Measurements from ENCODE around the gene CTNNBL1.
"Not testable (repeated sequence)": the region's sequence is repeated elsewhere in the genome, so short reads cannot be mapped to it uniquely, and the experiment has no call there.

The CTNNBL1 gene

GRCh38 chr20:37669773-37670236 lies 24.0 kb upstream of the CTNNBL1 start:
- H3K36me3 Mint-ChIP-seq (ENCODE audit: low read depth) = no peaks in the 10 kb centered on the region
- peaks cover 48% of the 10 kb centered on the region for H3K27me3 Mint-ChIP-seq
- H3K27ac Mint-ChIP-seq = no peak overlapping the region
- H3K4me3 Mint-ChIP-seq = no peak overlapping the region
- H3K4me1 Mint-ChIP-seq (ENCODE audit: low read depth) = peaks cover 10% of the 10 kb centered on the region
- H3K9me3 Mint-ChIP-seq = no peaks in the 10 kb centered on the region

- no peaks in the 10 kb centered on the region for H3K9me3 Mint-ChIP-seq
- H3K27ac Mint-ChIP-seq = no peak overlapping the region
- no peak overlapping the region for H3K4me3 Mint-ChIP-seq
- H3K36me3 Mint-ChIP-seq (ENCODE audit: low read depth) = no peaks in the 10 kb centered on the region
- peaks cover 48% of the 10 kb centered on the region for H3K27me3 Mint-ChIP-seq
- H3K4me1 Mint-ChIP-seq (ENCODE audit: low read depth) = peaks cover 10% of the 10 kb centered on the region
These were observed 23.5 kb upstream of the CTNNBL1 start for GRCh38 chr20:37670351-37670791.

GRCh38 chr20:37672143-37672542 lies 21.7 kb upstream of the CTNNBL1 start:
- peaks cover 42% of the 10 kb centered on the region for H3K27me3 Mint-ChIP-seq
- no peaks in the 10 kb centered on the region for H3K9me3 Mint-ChIP-seq
- peaks cover 10% of the 10 kb centered on the region for H3K4me1 Mint-ChIP-seq (ENCODE audit: low read depth)
- H3K4me3 Mint-ChIP-seq = no peak overlapping the region
- H3K27ac Mint-ChIP-seq = no peak overlapping the region
- H3K36me3 Mint-ChIP-seq (ENCODE audit: low read depth) = no peaks in the 10 kb centered on the region

GRCh38 chr20:37673444-37673843 lies 20.4 kb upstream of the CTNNBL1 start:
- H3K4me1 Mint-ChIP-seq (ENCODE audit: low read depth) = peaks cover 10% of the 10 kb centered on the region
- H3K27ac Mint-ChIP-seq = no peak overlapping the region
- no peak overlapping the region for H3K4me3 Mint-ChIP-seq
- H3K36me3 Mint-ChIP-seq (ENCODE audit: low read depth) = no peaks in the 10 kb centered on the region
- H3K27me3 Mint-ChIP-seq = peaks cover 45% of the 10 kb centered on the region
- no peaks in the 10 kb centered on the region for H3K9me3 Mint-ChIP-seq

GRCh38 chr20:37676440-37676839 lies 17.4 kb upstream of the CTNNBL1 start:
- Mint-ChIP-seq H3K4me3 (no peak overlapping the region), H3K27me3 (peaks cover 36% of the 10 kb centered on the region), H3K36me3 (ENCODE audit: low read depth) (no peaks in the 10 kb centered on the region), H3K4me1 (ENCODE audit: low read depth) (no peaks in the 10 kb centered on the region), H3K27ac (no peak overlapping the region), H3K9me3 (no peaks in the 10 kb centered on the region)

- no peak overlapping the region for H3K4me3 Mint-ChIP-seq
- H3K4me1 Mint-ChIP-seq (ENCODE audit: low read depth) = no peaks in the 10 kb centered on the region
- H3K9me3 Mint-ChIP-seq = no peaks in the 10 kb centered on the region
- H3K36me3 Mint-ChIP-seq (ENCODE audit: low read depth) = no peaks in the 10 kb centered on the region
- no peak overlapping the region for H3K27ac Mint-ChIP-seq
- peaks cover 23% of the 10 kb centered on the region for H3K27me3 Mint-ChIP-seq
These were observed 15.6 kb upstream of the CTNNBL1 start for GRCh38 chr20:37677969-37678861.

- H3K9me3 Mint-ChIP-seq; H3K4me1 Mint-ChIP-seq (ENCODE audit: low read depth); H3K4me3 Mint-ChIP-seq: not testable (repeated sequence)
These were observed 14.1 kb upstream of the CTNNBL1 start for GRCh38 chr20:37679751-37680150.

GRCh38 chr20:37680420-37680819 lies 13.4 kb upstream of the CTNNBL1 start:
- Mint-ChIP-seq H3K9me3 (no peaks in the 10 kb centered on the region), H3K4me1 (ENCODE audit: low read depth) (no peaks in the 10 kb centered on the region), H3K4me3 (no peak overlapping the region), H3K27ac (no peak overlapping the region), H3K36me3 (ENCODE audit: low read depth) (no peaks in the 10 kb centered on the region), H3K27me3 (peaks cover 29% of the 10 kb centered on the region)

More at GRCh38 chr20:37679751-37680150, 14.1 kb upstream of the CTNNBL1 start:
- H3K27ac Mint-ChIP-seq; H3K36me3 Mint-ChIP-seq (ENCODE audit: low read depth): not testable (repeated sequence)
- peaks cover 23% of the 10 kb centered on the region for H3K27me3 Mint-ChIP-seq

GRCh38 chr20:37681384-37682112 lies 12.3 kb upstream of the CTNNBL1 start:
- H3K4me3 Mint-ChIP-seq = no peak overlapping the region
- peaks cover 2% of the 10 kb centered on the region for H3K4me1 Mint-ChIP-seq (ENCODE audit: low read depth)
- H3K27me3 Mint-ChIP-seq = peaks cover 38% of the 10 kb centered on the region
- no peak overlapping the region for H3K27ac Mint-ChIP-seq
- H3K9me3 Mint-ChIP-seq = no peaks in the 10 kb centered on the region
- no peaks in the 10 kb centered on the region for H3K36me3 Mint-ChIP-seq (ENCODE audit: low read depth)

- H3K9me3 Mint-ChIP-seq; H3K27ac Mint-ChIP-seq; H3K36me3 Mint-ChIP-seq (ENCODE audit: low read depth); H3K4me3 Mint-ChIP-seq: not testable (repeated sequence)
- Mint-ChIP-seq H3K4me1 (ENCODE audit: low read depth) (peaks cover 18% of the 10 kb centered on the region), H3K27me3 (peaks cover 34% of the 10 kb centered on the region)
These were observed 10.7 kb upstream of the CTNNBL1 start for GRCh38 chr20:37683146-37683545.

- Mint-ChIP-seq H3K27me3 (peaks cover 50% of the 10 kb centered on the region), H3K4me1 (ENCODE audit: low read depth) (peaks cover 18% of the 10 kb centered on the region), H3K27ac (no peak overlapping the region), H3K9me3 (no peaks in the 10 kb centered on the region), H3K4me3 (no peak overlapping the region), H3K36me3 (ENCODE audit: low read depth) (no peaks in the 10 kb centered on the region)
These were observed 6.9 kb upstream of the CTNNBL1 start for GRCh38 chr20:37686762-37687477.

GRCh38 chr20:37687478-37687805 lies 6.4 kb upstream of the CTNNBL1 start:
- Mint-ChIP-seq H3K27ac (no peak overlapping the region), H3K4me3 (no peak overlapping the region), H3K9me3 (no peaks in the 10 kb centered on the region), H3K36me3 (ENCODE audit: low read depth) (no peaks in the 10 kb centered on the region), H3K4me1 (ENCODE audit: low read depth) (peaks cover 18% of the 10 kb centered on the region), H3K27me3 (peaks cover 52% of the 10 kb centered on the region)

GRCh38 chr20:37688093-37688492 lies 5.7 kb upstream of the CTNNBL1 start:
- Mint-ChIP-seq H3K4me1 (ENCODE audit: low read depth) (peaks cover 20% of the 10 kb centered on the region), H3K27ac (no peak overlapping the region), H3K9me3 (no peaks in the 10 kb centered on the region), H3K27me3 (peaks cover 56% of the 10 kb centered on the region), H3K36me3 (ENCODE audit: low read depth) (no peaks in the 10 kb centered on the region), H3K4me3 (no peak overlapping the region)

GRCh38 chr20:37690626-37691369 lies 3.0 kb upstream of the CTNNBL1 start:
- H3K27me3 Mint-ChIP-seq = peaks cover 48% of the 10 kb centered on the region
- no peak overlapping the region for H3K4me3 Mint-ChIP-seq

More at GRCh38 chr20:37690626-37691369, 3.0 kb upstream of the CTNNBL1 start:
- Mint-ChIP-seq H3K27ac (no peak overlapping the region), H3K36me3 (ENCODE audit: low read depth) (peaks cover 3% of the 10 kb centered on the region), H3K4me1 (ENCODE audit: low read depth) (peaks cover 45% of the 10 kb centered on the region), H3K9me3 (no peaks in the 10 kb centered on the region)
